GM19025 (cell line): ENCODE results near the gene MOK.

Source experiments
- ATAC-seq: cut with Tn5 transposase; IDR thresholded peaks from one replicate; pipeline ENCODE4 v1.9.1; 2021; ENCODE audit warnings: mild to moderate bottlenecking, low read depth, moderate library complexity; ENCODE audit not compliant: unreplicated experiment

The MOK gene

GRCh38 chr14:102187044-102187443 is 117.9 kb downstream of the MOK start:
- no peak for ATAC-seq

- no peak for ATAC-seq
Observed at GRCh38 chr14:102185360-102185759, 119.6 kb downstream of the MOK start.

- no peak for ATAC-seq
Observed at GRCh38 chr14:102184316-102185035, 120.5 kb downstream of the MOK start.

- ATAC-seq: no peak
Observed at GRCh38 chr14:102183886-102184285, 121.1 kb downstream of the MOK start.

- no peak for ATAC-seq
Observed at GRCh38 chr14:102182936-102183619, 121.9 kb downstream of the MOK start.

- ATAC-seq: no peak
Observed at GRCh38 chr14:102182190-102182589, 122.8 kb downstream of the MOK start.

- no peak for ATAC-seq
Observed at GRCh38 chr14:102181187-102181586, 123.8 kb downstream of the MOK start.

GRCh38 chr14:102180248-102180998 is 124.5 kb downstream of the MOK start:
- ATAC-seq: no peak
